ENCODE results near the gene STT3B.
"Not testable (repeated sequence)": the region's sequence is repeated elsewhere in the genome, so short reads cannot be mapped to it uniquely, and the experiment has no call there.

Gene STT3B

DNA sequence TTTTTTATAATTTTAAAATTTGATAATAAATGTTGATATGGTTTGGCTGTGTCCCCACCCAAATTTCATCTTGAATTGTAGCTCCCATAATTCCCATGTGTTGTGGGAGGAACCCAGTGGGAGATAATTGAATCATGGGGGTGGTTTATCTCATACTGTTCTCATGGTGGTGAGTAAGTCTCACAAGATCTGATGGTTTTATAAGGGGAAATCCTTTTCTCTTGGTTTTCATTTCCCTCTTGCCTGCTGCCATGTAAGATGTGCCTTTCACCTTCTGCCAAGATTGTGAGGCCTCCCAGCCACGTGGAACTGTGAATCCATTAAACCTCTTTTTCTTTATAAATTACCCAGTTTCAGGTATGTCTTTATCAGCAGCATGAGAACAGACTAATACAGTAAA is 72.6 kb downstream of the STT3B start:
- DNase-seq (ENCODE audit: low read depth): not testable (repeated sequence)

DNA sequence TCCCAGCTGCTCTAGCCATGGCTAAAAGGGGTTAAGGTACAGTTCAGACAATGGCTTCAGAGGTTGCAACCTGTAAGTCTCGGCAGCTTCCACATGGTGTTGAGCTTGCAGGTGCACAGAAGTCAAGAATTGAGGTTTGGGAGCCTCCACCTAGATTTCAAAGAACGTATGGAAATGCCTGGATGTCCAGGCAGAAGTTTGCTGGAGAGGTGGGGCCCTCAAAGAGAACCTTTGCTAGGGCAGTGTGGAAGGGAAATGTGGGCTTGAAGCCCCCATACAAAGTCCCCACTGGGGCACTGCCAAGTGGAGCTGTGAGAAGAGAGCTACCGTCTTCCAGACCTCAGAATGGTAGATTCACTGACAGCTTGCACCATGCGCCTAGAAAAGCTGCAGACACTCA is 73.7 kb downstream of the STT3B start:
- no peak for DNase-seq (ENCODE audit: low read depth)

DNA sequence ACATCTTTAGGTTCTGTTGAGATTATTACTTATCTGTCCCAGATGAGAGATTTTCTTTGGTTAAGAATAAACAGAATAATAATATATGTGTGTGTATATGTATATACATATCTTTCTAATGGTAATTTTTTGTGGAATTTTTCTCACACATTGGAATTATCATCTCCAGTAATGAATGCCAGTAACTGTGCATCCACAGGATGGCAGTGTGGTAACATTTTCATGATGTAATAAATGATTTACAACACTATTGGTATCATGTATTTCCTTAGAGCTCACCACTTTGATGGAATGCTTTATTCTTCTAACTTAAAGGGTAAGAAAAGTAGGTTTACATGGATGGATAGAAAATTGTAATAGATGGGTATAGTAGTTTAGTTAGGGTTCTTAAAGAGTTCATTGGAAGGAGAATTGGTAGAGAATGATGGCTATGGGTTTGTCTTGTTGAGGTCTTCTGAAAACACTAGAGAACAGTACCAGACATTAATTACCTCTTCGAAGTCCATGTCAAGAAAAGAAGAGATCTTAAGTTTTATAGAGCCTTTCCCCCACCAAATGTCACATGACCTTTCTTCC is 78.1 kb downstream of the STT3B start:
- no peak for DNase-seq (ENCODE audit: low read depth)

- no peak for DNase-seq (ENCODE audit: low read depth)
Observed at GRCh38 chr3:31613177-31613576, 80.5 kb downstream of the STT3B start.

DNA sequence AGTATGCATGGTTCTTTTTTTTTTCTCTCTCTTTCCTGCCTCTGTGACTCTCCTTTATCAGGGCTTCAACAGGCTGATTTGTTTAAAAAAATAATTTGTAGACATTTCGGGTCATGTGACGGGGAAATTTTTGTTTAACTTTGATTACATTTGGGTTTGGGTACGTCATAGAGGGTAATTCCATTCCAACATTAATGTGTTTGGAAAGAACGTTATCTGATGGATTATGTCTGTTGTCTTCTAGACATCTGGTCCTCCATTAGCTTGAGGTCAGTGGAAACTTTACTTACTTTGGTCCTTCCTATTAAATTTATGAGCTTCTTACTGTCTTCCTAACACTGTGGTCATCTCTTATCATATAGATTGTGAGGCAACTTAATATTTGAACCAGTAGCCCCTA is 80.9 kb downstream of the STT3B start:
- no peak for DNase-seq (ENCODE audit: low read depth)

DNA sequence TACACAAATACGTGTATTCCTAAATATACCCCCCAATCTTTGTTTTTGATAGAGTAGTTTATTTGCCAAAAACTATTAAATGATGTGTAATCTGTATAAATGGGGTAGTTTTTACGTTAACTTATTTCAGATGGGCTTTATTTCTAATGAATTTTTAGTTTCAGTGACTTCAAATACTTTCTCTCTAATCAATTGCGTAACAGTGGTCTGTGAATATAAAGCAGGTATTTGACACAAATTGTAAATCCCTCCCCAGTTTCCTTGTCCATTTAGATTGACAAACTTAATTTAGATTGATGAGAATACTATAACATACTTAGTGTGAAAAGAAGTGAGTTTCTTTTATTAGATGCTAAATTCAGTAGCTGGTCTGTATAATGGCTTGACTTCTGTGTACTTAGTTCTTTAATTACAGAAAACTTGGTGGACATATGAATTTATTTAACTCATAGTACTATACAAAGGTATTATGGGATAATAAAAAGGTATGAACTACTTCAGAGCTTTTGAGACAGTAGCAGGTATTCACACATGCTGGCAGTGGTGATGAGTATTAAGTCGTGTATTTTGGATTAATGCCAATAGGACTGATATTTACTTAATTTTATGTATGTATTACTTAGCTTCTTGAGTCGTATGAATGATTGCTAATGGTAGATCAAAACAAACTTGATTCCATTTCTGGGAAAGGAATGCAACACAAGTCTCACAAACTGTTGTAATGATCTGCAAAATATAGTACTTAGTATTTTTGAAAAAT is 81.6 kb downstream of the STT3B start:
- no peak for DNase-seq (ENCODE audit: low read depth)

DNA sequence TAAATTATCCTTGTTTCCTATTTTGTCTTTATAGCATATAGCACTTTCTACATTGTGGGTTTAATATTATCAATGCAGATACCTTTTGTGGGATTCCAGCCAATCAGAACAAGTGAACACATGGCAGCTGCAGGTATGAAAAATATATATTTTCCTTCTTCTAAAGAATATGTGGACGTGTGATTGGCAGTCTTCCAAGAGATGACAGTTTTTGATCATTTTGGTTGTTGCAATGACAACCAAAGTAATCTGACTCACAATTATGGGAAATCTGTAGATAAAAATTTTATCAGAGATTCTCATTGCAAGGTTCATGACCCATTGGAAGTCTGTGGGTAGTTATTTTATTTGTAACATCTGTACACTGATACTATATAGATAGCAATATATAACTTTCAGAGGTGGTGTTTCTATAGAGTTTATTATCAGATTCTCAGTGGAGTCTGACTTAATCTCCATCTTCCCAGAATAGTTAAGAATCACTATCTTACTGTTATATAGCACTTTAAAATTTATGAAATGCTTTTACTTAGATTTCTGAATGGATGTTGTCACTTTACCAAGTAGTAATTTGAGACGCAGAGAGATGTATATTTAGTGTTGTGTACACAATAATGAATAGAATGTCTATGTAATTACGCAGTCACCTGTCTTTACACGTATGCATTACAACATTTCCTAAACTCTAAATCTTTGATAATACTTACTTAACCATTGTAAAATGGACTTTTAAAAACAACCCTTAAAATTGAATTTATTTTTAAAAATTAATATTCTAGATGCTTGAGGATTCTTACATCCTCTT is 82.5 kb downstream of the STT3B start:
- DNase-seq (ENCODE audit: low read depth): no peak

GRCh38 chr3:31616711-31617110 is 84.0 kb downstream of the STT3B start:
- DNase-seq (ENCODE audit: low read depth): no peak

- DNase-seq (ENCODE audit: low read depth): no peak
Observed at GRCh38 chr3:31620656-31621055, 87.9 kb downstream of the STT3B start.

GRCh38 chr3:31621314-31621713 is 88.6 kb downstream of the STT3B start:
- DNase-seq (ENCODE audit: low read depth): no peak

- no peak for DNase-seq (ENCODE audit: low read depth)
Observed at GRCh38 chr3:31622636-31623288, 90.0 kb downstream of the STT3B start.

GRCh38 chr3:31624083-31624709 is 91.5 kb downstream of the STT3B start:
- no peak for DNase-seq (ENCODE audit: low read depth)

DNA sequence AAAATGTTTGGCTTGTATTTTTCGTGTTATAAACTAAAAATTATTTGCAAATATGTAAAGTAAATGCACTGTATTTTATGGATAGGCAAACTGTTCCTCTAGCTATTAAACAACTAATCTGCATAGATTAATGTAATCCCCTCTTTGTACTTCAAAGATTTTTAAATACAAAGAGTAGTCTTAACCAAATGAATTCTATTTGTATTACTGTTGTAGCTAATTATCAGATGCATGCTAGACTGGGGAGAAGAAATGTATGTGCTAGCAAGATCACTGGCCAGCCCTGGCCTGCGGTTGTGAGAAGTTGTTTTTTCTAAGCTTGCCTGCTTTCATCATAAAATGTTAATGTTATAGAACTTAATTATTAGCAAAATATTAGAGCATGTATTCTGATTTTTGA is 92.6 kb downstream of the STT3B start:
- DNase-seq (ENCODE audit: low read depth): no peak

GRCh38 chr3:31629054-31629453 is 96.3 kb downstream of the STT3B start:
- no peak for DNase-seq (ENCODE audit: low read depth)

- no peak for DNase-seq (ENCODE audit: low read depth)
Observed at GRCh38 chr3:31634476-31634875, 101.8 kb downstream of the STT3B start.

DNA sequence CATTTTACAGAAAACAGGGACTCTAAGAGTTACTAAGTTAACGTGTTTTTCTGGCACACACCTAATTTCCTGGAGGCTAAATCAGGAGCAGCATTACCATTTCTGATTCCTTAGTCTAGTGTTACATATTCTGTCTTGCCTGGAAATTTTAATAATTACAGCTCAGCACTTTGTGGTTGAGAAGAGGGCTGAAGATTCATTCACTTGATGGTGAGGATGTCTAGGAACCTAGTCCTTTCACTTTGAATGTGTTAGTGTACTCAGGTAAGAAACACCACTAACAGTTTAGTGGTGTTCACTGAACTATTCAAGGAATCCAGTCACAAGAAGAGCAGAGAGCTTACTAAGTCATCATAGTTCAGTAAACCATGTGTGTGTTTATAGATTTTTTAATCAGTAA is 102.8 kb downstream of the STT3B start:
- no peak for DNase-seq (ENCODE audit: low read depth)

DNA sequence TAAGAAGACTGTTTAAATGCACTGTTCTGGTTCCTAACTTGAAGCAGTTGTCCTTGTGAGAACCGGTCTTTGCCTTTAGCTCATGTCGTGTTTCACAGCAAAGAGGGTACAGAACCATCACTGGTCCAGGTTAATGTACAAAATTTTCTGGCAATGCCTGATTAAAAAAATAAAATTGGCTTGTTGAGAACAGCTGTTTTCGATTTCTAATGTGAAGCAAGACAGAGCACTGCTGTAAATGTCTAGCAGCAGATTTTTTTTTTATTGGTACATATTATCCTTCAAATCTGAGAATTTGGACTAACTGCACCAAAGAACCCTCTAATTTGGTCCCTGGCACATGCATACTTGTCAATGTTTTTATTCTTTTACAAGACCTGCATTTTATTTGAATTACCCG is 103.3 kb downstream of the STT3B start:
- no peak for DNase-seq (ENCODE audit: low read depth)

GRCh38 chr3:31636694-31637442 is 104.1 kb downstream of the STT3B start:
- no peak for DNase-seq (ENCODE audit: low read depth)

GRCh38 chr3:31639828-31640227 is 107.1 kb downstream of the STT3B start:
- DNase-seq (ENCODE audit: low read depth): no peak

- no peak for DNase-seq (ENCODE audit: low read depth)
Observed at GRCh38 chr3:31645256-31645655, 112.5 kb downstream of the STT3B start.

DNA sequence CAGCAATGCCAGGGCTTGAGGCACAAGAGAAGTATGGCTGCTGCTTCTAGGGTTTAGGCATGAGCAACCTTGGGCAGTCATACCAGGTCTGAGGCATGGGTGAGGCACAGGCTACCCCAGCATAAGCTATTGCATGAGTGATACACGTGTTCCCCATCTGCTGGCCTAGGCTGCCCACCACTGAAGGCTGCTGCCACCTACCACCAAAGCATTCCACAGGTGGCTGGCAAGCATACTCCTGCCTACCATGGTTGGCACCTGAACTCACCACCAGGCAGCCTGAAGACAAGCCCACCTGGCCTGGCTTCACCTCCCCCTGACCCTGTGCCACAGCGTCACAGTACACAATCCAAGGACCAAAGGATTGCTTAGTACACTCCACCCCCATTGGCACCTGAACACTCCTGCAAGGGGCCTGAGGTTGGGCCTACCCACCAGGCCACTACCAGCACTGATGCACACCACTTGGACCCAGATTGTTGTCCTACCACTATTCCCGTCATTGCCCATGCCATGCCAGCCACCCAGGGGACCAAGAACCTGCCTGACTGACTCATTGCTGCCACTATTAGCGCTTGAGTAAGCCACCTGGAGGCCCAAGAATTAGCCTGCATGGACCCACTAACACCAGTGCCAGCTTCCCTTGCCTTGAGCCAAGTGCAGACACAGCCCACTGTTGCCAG is 115.7 kb downstream of the STT3B start:
- no peak for DNase-seq (ENCODE audit: low read depth)
